HG03378 (cell line): Measurements from ENCODE around the gene RHOT2.

ENCODE experiments used
- ATAC-seq: cut with Tn5 transposase; IDR thresholded peaks from one replicate; pipeline ENCODE4 v1.9.1; 2021; ENCODE audit warnings: mild to moderate bottlenecking, moderate library complexity; ENCODE audit not compliant: unreplicated experiment

RHOT2 gene

GRCh38 chr16:667780-668518, at the start of gene RHOT2:
Gene RHOT2, plus strand, starts transcription at chr16:668132. Its CDS starts 68 bp downstream, at chr16:668200.
- ATAC-seq: no peak

DNA sequence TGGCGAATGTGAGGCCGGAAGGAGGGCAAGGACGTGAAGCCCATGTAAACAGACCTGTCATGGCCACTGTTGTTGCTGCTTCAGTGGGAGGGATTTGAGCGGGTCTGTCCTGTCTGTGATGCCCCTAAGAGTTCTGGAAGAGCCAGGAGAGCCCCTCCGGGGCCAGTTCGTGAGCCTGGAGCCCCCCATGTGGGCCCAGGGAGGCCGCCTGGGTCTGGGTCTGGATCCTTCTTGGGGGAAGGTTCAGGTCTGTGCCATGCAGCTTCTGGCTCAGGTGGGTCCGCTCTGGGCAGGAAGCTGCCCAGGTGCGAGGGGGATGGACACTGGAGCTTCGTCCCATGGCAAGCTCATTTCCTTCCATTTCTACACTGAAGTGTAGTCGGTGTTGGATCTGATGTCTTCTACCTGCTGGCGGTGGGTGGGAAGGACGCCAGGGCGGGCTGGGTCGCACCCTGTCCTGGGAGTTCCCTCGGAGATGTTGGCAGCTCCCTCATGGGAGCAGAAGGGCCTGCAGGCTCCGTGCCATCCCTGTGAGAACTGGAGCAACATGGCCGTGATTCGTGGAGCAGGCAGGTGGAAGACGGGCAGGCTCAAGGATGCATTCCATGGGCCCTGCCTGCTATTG, 48.3 kb upstream of the RHOT2 start:
- ATAC-seq: no peak

GRCh38 chr16:620700-621525, 47.0 kb upstream of the RHOT2 start:
- no peak for ATAC-seq

DNA sequence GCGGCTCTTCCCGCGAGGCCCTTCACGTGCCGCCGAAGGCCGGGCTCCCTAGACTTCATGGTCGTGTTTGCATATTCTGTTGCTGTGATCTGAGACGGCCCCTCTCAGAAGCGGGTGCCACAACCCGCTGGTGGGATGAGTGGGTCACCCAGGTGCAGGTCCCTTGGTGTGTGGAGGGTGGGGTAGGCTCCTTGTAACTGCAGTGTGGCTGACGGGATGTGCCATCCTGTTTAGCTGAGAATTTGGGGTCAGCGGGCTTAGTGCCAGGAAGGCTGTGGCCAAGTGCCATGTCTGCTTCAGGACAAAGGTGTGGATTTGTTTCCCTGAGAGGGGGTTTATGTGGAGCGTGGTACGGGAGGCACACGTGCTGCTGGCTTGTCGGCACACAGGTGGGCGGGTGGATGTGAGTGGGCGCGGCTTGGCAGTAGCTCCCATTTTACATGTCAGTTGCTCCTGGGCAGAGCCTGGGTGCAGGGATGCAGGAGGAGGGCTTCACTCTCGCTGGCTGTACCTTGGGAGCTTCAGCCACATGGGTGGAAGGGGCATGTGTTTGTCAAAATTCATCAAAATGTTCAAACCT, 46.3 kb upstream of the RHOT2 start:
- no peak for ATAC-seq

- no peak for ATAC-seq
Observed at GRCh38 chr16:622920-623280, 45.0 kb upstream of the RHOT2 start.

- no peak for ATAC-seq
Observed at GRCh38 chr16:624526-625070, 43.3 kb upstream of the RHOT2 start.

DNA sequence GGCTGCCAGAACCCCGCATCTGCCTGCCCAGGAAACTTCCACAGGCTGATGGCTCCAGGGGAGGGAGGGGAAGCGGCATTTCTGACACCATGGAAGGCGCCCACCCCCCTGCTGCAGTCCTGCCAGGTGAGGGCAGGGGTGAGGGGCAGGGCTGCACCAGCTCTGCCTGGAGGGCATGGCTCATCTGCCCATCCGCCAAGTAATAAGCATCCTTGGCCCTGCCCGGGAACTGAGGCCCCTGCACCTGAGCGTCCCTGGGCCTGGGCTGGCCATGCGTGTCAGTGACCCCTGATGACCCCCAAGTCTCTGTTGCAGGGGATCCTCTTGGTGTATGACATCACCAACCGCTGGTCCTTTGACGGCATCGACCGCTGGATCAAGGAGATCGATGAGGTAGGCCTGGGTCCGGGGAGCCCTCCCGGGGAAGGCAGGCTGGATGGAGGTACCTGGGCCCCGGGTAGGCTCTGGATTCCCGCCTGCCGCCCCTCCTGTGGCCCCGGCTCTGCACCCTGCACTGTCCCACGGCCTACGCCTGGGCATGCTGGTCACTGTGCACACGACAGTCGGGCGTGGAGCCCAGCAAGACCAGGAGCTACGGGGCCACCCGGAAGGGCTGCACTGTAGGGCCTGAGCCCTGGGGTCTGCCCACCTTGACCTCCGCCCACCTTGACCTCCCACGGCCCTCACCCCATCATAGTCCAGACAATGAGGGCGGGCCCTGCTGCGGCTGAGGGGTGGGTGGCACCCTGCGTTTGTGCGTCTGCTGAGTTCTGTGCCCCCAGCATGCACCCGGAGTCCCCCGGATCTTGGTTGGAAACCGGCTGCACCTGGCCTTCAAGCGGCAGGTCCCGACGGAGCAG, 42.6 kb upstream of the RHOT2 start:
- no peak for ATAC-seq

DNA sequence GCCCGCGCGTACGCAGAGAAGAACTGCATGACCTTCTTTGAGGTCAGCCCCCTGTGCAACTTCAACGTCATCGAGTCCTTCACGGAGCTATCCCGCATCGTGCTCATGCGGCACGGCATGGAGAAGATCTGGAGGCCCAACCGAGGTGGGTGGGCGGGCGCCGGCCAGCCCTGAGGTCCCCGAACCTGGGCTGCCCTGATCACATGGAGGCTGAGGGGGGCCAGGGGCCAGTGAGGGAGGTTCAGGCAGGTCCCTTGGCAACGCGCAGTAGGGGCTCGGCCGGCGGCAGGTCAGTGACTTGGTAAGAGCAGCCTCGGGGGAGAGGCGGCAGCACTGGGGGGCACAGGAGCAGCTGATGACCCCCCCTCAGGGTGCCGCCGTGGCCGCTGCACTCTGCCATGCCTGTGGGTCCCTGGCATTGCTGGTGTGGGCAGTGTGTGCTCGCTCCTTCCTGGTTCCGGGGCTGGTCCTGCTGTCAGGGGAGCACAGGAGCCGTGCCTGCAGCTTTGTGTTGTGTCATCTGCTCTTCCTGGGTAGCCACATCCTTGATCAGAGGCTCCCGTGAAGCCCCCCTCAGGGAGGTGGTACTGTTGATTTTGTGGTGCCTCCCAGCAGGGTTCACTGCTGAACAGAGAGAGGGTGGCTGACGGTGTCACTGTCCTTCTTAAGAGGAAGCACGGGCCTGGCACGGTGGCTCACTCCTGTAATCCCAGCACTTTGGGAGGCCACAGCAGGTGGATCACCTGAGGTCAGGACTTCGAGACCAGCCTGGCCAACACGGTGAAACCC, 41.8 kb upstream of the RHOT2 start:
- ATAC-seq: no peak

GRCh38 chr16:626787-627453, 41.0 kb upstream of the RHOT2 start:
- no peak for ATAC-seq

- no peak for ATAC-seq
Observed at GRCh38 chr16:627454-628239, 40.3 kb upstream of the RHOT2 start.

DNA sequence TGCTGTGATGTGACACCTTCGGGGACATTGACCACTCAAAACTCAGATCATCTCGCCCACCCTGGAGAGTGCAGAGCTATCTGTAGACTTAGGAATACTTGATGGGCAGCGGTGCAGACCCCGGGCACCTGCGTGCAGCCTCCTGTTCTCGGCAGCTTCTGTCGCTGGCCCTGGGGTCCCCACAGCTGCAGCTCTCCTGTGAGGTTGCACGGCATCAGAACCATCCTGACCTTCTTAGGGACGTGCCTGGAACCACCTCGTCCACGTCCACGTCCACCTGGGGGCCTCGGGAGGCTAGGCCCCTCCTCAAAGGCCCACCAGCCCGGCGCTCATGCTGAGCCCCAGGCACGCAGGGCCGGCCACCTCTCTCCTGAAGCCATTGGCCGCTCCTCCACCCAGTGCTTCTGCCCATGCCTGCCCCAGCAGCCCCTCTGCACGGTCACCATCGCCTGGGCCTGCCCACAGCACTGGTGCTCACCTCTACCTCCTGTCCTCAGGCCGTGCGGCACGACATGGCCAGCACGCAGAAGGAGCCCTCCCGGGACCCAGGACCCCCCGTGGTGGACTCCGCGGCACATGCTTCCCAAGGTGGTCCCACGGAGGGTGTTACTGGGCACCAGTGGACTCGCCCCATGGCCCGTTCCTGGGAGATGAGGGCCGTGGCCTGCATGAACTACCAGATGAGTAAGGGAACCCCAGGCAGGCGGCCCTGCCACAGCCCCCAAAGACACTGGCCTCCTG, 39.4 kb upstream of the RHOT2 start:
- no peak for ATAC-seq

- no peak for ATAC-seq
Observed at GRCh38 chr16:629185-629832, 38.6 kb upstream of the RHOT2 start.

DNA sequence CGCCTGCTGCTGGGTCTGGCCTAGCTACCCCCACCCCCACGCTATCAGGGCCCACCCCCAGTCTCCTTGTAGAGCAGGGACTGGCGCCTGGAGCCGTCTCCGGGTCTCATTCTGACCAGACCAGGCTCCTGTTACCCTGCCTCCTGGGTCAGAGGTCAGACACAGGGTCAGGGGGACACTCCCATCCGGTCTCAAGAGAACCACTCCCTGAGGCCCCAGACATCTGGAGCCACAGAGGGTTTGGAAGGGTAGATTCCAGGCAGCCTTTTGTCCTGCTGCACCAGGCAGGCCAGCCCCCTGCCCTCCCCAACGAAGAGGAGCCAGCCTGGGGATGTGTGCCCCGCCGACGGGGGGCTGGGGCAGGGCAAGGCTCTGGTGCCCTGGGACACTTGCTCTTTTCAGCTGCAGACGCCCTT, 38.1 kb upstream of the RHOT2 start:
- no peak for ATAC-seq

DNA sequence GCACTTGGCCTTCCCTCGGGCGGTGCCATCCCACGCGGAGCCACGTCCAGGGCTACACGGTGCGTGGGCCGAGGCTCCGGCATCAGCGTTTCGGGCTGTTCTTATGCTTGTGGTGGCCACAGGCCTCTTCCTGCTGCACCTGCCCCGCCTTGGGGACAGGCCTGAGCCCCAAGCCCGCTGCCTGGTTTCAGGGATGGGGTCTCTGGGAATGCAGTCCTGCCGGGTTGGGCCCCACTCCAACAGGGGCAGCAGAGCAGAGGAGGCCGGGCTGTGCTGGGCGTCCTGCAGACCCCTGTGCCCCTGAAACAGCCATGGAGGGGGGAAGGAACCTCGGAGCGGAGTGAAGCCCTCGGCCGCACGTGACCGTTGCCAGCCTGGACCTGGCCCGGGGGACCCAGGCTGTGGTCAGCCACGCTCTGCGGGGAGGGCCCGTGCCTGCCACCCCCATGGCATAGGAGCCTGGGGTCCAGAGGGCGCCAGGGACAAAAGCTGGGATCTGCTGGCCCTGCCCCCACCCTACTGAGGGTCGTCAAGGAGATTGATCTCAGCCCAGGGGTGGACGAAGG, 37.6 kb upstream of the RHOT2 start:
- no peak for ATAC-seq

- ATAC-seq: no peak
Observed at GRCh38 chr16:630815-631405, 37.0 kb upstream of the RHOT2 start, which contains the start of gene WFIKKN1. Gene WFIKKN1, plus strand, starts transcription at chr16:630985. Its CDS starts 269 bp downstream, at chr16:631254.

GRCh38 chr16:631808-632358, 36.0 kb upstream of the RHOT2 start:
- ATAC-seq: no peak
